ENCODE results near the gene STK10.

- TF ChIP-seq, protein P1, sequence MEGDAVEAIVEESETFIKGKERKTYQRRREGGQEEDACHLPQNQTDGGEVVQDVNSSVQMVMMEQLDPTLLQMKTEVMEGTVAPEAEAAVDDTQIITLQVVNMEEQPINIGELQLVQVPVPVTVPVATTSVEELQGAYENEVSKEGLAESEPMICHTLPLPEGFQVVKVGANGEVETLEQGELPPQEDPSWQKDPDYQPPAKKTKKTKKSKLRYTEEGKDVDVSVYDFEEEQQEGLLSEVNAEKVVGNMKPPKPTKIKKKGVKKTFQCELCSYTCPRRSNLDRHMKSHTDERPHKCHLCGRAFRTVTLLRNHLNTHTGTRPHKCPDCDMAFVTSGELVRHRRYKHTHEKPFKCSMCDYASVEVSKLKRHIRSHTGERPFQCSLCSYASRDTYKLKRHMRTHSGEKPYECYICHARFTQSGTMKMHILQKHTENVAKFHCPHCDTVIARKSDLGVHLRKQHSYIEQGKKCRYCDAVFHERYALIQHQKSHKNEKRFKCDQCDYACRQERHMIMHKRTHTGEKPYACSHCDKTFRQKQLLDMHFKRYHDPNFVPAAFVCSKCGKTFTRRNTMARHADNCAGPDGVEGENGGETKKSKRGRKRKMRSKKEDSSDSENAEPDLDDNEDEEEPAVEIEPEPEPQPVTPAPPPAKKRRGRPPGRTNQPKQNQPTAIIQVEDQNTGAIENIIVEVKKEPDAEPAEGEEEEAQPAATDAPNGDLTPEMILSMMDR (IDR thresholded peaks at IDR 0.05; ENCODE audit: insufficient read depth, low read depth, low read length) = no peak
- TF ChIP-seq EZH2 (IDR thresholded peaks at IDR 0.05; ENCODE audit: insufficient read depth, low read length) = no peak
Observed at GRCh38 chr5:172044631-172045314, 143.3 kb downstream of the STK10 start.
